Type B pancreatic cell (in vitro differentiated cells): ENCODE measurements around the gene MEGF11. TPM values are rescaled to one million over a fixed set of nuclear protein-coding genes. Genes with fewer than 3 reads are reported as not detected.
A peak's percentile ranks its signal among the peaks of the same experiment; 100 is the strongest.

Experiments used
- DNase-seq: peaks from one replicate; pipeline ENCODE4 v3.0.0; 2021; ENCODE audit warnings: mixed read lengths; ENCODE audit not compliant: unreplicated experiment; ENCODE audit errors: extremely low spot score
- H3K27ac Mint-ChIP-seq: 2 replicates; pipeline ENCODE4 v1.8.0; 2021; ENCODE audit warnings: mild to moderate bottlenecking, mixed read lengths
- H3K27me3 Mint-ChIP-seq: 2 replicates; pipeline ENCODE4 v1.8.0; 2021; ENCODE audit warnings: mixed read lengths
- H3K36me3 Mint-ChIP-seq: 2 replicates; pipeline ENCODE4 v1.8.0; 2021; ENCODE audit warnings: mixed read lengths
- H3K4me1 Mint-ChIP-seq: one replicate; pipeline ENCODE4 v1.8.0; 2021; ENCODE audit warnings: mixed read lengths; ENCODE audit not compliant: unreplicated experiment
- H3K4me3 Mint-ChIP-seq: 2 replicates; pipeline ENCODE4 v1.8.0; 2021; ENCODE audit warnings: mild to moderate bottlenecking, mixed read lengths
- H3K9me3 Mint-ChIP-seq: 2 replicates; pipeline ENCODE4 v1.8.0; 2021; ENCODE audit warnings: mixed read lengths
- total RNA-seq: library from RNA; stranded (reverse); gene quantifications from 2 replicates; pipeline ENCODE4 v1.2.1, GENCODE V29; 2021; ENCODE audit warnings: low replicate concordance
- TF ChIP-seq, protein P1 (sequence below): fragments of 200-600 bp; sonication (generic); conservative IDR thresholded peaks from 2 replicates; pipeline ENCODE4 v1.5.0; 2021; ENCODE audit warnings: antibody characterized with exemption, mild to moderate bottlenecking

MEGF11 gene
- total RNA-seq, 1 donor from 2014 or later: 3.3 TPM

DNA sequence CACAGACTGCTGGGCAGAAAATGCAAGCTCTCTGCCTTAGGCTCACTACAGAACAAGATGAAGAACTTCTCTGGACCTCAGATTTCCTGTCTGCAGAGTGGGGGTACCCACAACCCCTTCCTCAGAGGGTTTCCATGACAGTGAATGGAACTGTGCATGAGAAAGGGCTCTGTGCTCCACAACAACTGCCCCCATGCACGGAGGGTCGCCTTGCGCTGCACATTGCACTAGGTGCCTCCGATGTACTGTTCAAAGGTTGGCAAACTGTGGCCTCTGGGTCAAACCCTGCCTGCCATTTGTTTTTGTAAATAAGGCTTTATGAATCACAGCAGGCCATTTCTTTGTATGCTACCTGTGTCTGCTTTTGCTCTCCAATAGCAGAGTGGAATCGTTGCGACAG is 212.3 kb downstream of the MEGF11 start:
- TF ChIP-seq, protein P1, sequence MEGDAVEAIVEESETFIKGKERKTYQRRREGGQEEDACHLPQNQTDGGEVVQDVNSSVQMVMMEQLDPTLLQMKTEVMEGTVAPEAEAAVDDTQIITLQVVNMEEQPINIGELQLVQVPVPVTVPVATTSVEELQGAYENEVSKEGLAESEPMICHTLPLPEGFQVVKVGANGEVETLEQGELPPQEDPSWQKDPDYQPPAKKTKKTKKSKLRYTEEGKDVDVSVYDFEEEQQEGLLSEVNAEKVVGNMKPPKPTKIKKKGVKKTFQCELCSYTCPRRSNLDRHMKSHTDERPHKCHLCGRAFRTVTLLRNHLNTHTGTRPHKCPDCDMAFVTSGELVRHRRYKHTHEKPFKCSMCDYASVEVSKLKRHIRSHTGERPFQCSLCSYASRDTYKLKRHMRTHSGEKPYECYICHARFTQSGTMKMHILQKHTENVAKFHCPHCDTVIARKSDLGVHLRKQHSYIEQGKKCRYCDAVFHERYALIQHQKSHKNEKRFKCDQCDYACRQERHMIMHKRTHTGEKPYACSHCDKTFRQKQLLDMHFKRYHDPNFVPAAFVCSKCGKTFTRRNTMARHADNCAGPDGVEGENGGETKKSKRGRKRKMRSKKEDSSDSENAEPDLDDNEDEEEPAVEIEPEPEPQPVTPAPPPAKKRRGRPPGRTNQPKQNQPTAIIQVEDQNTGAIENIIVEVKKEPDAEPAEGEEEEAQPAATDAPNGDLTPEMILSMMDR: no peak
- Mint-ChIP-seq H3K4me1 (peaks cover 26% of the 10 kb centered on the region), H3K4me3 (no peak overlapping the region), H3K27me3 (peaks cover 10% of the 10 kb centered on the region), H3K27ac (no peak overlapping the region), H3K36me3 (no peaks in the 10 kb centered on the region), H3K9me3 (no peaks in the 10 kb centered on the region)
- no peak for DNase-seq

DNA sequence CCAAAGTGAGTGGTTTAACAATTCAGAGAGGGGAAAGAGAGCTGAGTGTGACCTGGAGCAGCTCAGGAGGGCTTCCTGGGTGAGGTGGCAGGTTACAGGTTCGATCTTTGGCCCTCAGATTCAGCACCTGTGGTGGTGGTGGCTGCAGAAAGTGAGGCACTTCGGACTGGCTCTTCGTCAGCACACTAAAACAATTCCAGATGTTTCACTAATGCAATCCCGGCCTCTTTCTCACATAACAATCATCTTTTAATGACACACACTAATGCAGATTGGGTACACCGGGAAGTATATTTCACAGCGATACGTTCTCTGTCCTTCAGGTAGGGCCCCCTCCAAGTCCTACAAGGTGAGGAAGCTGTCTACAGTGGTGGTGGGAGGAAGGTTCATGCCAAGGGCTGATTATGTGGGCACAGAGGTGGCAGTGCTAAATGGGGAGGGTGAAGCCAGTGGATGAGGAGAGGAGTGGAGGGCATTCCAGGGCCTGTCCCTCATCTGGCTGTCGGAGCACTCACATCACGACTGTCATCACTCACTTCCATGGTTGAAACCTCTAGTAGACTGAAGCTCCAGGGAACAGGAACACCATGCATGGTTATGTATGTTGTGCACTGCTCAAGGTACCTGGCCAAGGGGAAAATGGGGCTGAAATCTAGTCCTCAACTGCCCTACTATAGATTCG is 213.2 kb downstream of the MEGF11 start:
- H3K36me3 Mint-ChIP-seq: no peaks in the 10 kb centered on the region
- peaks cover 26% of the 10 kb centered on the region for H3K4me1 Mint-ChIP-seq
- H3K27ac Mint-ChIP-seq: no peak overlapping the region
- TF ChIP-seq, protein P1: no peak
- no peak overlapping the region for H3K4me3 Mint-ChIP-seq
- no peak for DNase-seq
- no peaks in the 10 kb centered on the region for H3K9me3 Mint-ChIP-seq
- H3K27me3 Mint-ChIP-seq: peaks cover 12% of the 10 kb centered on the region

- H3K27ac Mint-ChIP-seq: no peak overlapping the region
- TF ChIP-seq, protein P1: no peak
- peaks cover 13% of the 10 kb centered on the region for H3K27me3 Mint-ChIP-seq
- H3K36me3 Mint-ChIP-seq: no peaks in the 10 kb centered on the region
- H3K4me3 Mint-ChIP-seq: peak overlapping the region; percentile 42
- peaks cover 4% of the 10 kb centered on the region for H3K9me3 Mint-ChIP-seq
- DNase-seq: no peak
- H3K4me1 Mint-ChIP-seq: peaks cover 26% of the 10 kb centered on the region
These were observed 214.3 kb downstream of the MEGF11 start for GRCh38 chr15:66039117-66039871.

- Mint-ChIP-seq H3K27me3 (peaks cover 13% of the 10 kb centered on the region), H3K36me3 (no peaks in the 10 kb centered on the region), H3K9me3 (peaks cover 4% of the 10 kb centered on the region), H3K4me1 (peaks cover 26% of the 10 kb centered on the region), H3K4me3 (peak overlapping the region; percentile 42), H3K27ac (no peak overlapping the region)
- no peak for DNase-seq
- TF ChIP-seq, protein P1: no peak
These were observed 215.0 kb downstream of the MEGF11 start for GRCh38 chr15:66038387-66039116.

GRCh38 chr15:66036859-66037258 is 216.7 kb downstream of the MEGF11 start:
- Mint-ChIP-seq H3K27me3 (peaks cover 16% of the 10 kb centered on the region), H3K36me3 (no peaks in the 10 kb centered on the region), H3K4me3 (no peak overlapping the region), H3K9me3 (peaks cover 9% of the 10 kb centered on the region), H3K4me1 (peaks cover 17% of the 10 kb centered on the region), H3K27ac (no peak overlapping the region)
- no peak for DNase-seq
- TF ChIP-seq, protein P1: no peak
